GM12892 (cell line): ENCODE measurements around the gene PPP1R26.

Experiments
- POLR2A ChIP-seq: IDR thresholded peaks from 2 replicates; pipeline ENCODE4 v1.6.1; 2011; ENCODE audit warnings: low read depth, low read length, control low read depth
- POLR2AphosphoS5 ChIP-seq: IDR thresholded peaks from 2 replicates; pipeline ENCODE4 v1.6.1; 2011; ENCODE audit warnings: low read depth, low read length, control low read depth

DNA sequence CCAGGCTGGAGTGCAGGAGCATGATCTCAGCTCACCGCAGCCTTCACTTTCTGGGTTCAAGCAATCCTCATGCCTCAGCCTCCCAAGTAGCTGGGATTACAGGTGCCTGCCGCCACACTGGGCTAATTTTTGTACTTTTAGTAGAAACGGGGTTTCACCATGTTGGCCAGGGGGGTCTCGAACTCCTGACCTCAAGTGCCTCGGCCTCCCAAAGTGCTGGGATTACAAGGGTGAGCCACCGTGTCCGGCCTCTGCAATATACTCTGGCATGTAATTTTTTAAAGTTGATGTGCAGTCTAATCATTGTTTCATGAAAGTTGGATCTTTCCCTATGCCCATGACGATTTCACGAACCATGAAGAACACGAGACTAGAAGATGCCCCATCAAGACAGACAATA is 28.6 kb upstream of the PPP1R26 start:
- TF ChIP-seq POLR2A: no peak
- no peak for TF ChIP-seq POLR2AphosphoS5
